Measurements from ENCODE around the gene TREML1. TPM values are rescaled to one million over a fixed set of nuclear protein-coding genes. Genes with fewer than 3 reads are reported as not detected.

Gene TREML1
- total RNA-seq, 4 donors from 2014 or later: not detected

DNA sequence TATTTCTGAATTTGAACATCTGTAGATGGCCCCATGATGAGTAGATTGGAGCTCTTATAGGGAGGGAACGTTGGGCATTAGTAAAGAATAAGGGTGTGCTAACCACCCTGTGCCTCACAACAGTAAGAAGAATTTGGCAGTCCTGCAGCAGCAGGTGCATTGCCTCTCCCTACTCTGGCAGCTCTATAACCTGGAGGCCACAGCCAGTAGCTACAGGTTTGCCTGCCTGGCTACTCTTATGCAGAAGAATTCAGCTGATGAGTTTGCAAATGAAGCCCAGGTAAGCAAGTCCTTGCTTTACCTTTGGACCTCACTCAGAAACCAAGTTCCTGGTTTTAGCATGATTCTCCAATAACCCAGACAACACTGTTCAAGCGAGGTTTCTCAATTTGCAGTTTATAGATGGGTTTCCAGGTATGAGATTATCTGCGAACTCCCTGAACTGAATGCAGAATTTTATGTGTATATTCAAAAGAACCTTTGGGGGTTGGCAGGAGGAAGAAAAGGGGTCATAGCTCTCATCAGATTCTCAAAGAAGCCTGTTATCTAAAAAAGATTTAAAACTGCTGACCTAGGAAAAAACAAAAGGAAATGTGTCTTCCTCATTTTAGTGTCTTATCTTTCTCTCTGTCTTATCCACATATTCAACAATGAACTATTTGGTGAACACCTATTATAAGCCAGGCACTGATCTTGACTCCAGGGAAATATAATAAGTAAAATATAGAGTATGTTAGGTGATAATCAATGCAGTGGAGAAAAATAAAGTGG, 18.9 kb downstream of the TREML1 start:
- H3K27ac ChIP-seq: no peak overlapping the region
- no peaks in the 10 kb centered on the region for H3K27me3 ChIP-seq
- H3K9me3 ChIP-seq: no peaks in the 10 kb centered on the region
- H3K4me1 ChIP-seq: no peaks in the 10 kb centered on the region
- ATAC-seq: no peak
- peaks cover 0 to 31% of the 10 kb centered on the region in 2 donors for H3K36me3 ChIP-seq
- TF ChIP-seq, protein P1, sequence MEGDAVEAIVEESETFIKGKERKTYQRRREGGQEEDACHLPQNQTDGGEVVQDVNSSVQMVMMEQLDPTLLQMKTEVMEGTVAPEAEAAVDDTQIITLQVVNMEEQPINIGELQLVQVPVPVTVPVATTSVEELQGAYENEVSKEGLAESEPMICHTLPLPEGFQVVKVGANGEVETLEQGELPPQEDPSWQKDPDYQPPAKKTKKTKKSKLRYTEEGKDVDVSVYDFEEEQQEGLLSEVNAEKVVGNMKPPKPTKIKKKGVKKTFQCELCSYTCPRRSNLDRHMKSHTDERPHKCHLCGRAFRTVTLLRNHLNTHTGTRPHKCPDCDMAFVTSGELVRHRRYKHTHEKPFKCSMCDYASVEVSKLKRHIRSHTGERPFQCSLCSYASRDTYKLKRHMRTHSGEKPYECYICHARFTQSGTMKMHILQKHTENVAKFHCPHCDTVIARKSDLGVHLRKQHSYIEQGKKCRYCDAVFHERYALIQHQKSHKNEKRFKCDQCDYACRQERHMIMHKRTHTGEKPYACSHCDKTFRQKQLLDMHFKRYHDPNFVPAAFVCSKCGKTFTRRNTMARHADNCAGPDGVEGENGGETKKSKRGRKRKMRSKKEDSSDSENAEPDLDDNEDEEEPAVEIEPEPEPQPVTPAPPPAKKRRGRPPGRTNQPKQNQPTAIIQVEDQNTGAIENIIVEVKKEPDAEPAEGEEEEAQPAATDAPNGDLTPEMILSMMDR (IDR thresholded peaks at IDR 0.05): no peak
- no peak for TF ChIP-seq EP300 (IDR thresholded peaks at IDR 0.05)
- no peak overlapping the region for H3K4me3 ChIP-seq
- 83 to 90% methylated on average over 3 of the region's 3 CpGs for WGBS, 2 donors (ENCODE audit: low coverage in 1 of 2)

DNA sequence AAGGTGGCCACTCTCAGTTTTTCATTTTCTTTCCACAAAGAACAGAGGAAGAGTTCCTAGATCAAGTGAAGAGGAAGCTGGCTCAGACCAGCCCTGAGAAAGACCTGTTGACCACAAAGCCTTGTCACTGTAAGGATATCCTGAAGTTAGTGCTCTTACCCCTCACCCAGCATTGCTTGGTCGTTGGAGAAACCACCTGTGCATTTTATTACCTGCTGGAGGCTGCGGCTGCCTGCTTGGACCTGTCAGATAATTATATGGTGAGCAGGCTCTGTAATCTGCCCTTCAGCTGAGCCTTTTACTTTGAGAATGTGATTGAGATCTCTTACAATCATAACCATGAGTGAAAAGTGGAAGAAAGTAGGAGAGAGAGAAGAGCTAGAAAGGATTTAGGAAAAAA, 21.9 kb downstream of the TREML1 start:
- Histone ChIP-seq H3K4me3 (no peak overlapping the region), H3K36me3 (peaks cover 0 to 23% of the 10 kb centered on the region in 2 donors), H3K4me1 (no peaks in the 10 kb centered on the region), H3K27me3 (no peaks in the 10 kb centered on the region), H3K9me3 (no peaks in the 10 kb centered on the region), H3K27ac (no peak overlapping the region)
- no peak for ATAC-seq
- WGBS, 2 donors (ENCODE audit: low coverage in 1 of 2): 57 to 63% methylated on average over 1 of the region's 2 CpGs
- no peak for TF ChIP-seq POLR2A (IDR thresholded peaks at IDR 0.05)
- TF ChIP-seq POLR2AphosphoS5 (IDR thresholded peaks at IDR 0.05): no peak
- TF ChIP-seq EP300 (IDR thresholded peaks at IDR 0.05): no peak
- TF ChIP-seq, protein P1 (IDR thresholded peaks at IDR 0.05): no peak

DNA sequence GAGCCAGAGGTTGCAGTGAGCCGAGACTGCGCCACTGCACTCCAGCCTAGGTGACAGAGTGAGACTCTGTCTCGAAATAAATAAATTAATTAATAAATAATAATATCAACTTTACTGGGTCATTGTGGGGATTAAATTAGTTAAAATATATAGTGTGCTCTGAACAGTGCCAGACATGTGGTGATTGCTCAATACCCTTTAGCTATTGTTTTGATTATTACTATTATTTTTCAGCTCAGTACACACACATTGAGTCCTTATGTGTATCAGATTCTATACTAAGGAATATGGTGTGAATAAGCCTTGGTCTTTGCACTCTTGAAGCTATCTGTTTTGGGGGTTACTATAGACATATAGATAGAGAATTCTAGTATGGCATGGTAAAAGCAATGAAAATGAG, 28.9 kb downstream of the TREML1 start:
- ATAC-seq: no peak
- 90 to 96% methylated on average over 3 of the region's 3 CpGs for WGBS, 2 donors (ENCODE audit: low coverage in 1 of 2)
- TF ChIP-seq, protein P1 (IDR thresholded peaks at IDR 0.05): no peak
- no peak for TF ChIP-seq EP300 (IDR thresholded peaks at IDR 0.05)
- no peak for TF ChIP-seq POLR2A (IDR thresholded peaks at IDR 0.05)
- no peak for TF ChIP-seq POLR2AphosphoS5 (IDR thresholded peaks at IDR 0.05)
- H3K4me3 ChIP-seq: no peak overlapping the region
- peaks cover 0 to 15% of the 10 kb centered on the region in 2 donors for H3K36me3 ChIP-seq
- H3K4me1 ChIP-seq: no peaks in the 10 kb centered on the region
- H3K27me3 ChIP-seq: no peaks in the 10 kb centered on the region
- H3K27ac ChIP-seq: no peak overlapping the region
- H3K9me3 ChIP-seq: no peaks in the 10 kb centered on the region

DNA sequence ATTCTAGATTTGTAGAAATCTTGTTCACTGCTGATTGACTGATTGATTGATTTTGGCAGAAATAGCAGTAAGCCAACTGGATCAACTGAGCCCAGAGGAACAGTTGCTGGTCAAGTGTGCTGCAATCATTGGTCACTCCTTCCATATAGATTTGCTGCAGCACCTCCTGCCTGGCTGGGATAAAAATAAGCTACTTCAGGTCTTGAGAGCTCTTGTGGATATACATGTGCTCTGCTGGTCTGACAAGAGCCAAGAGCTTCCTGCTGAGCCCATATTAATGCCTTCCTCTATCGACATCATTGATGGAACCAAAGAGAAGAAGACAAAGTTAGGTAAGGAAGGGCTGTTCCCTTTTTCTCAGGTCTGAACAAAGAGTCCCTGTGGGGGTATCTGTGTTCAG, 31.2 kb downstream of the TREML1 start:
- Histone ChIP-seq H3K4me3 (no peak overlapping the region), H3K9me3 (no peaks in the 10 kb centered on the region), H3K27me3 (no peaks in the 10 kb centered on the region), H3K4me1 (no peaks in the 10 kb centered on the region), H3K27ac (no peak overlapping the region), H3K36me3 (peaks cover 0 to 15% of the 10 kb centered on the region in 2 donors)
- TF ChIP-seq, protein P1 (IDR thresholded peaks at IDR 0.05): no peak
- WGBS, 2 donors (ENCODE audit: low coverage in 1 of 2): 88 to 100% methylated on average over 1 of the region's 1 CpG
- ATAC-seq: no peak

DNA sequence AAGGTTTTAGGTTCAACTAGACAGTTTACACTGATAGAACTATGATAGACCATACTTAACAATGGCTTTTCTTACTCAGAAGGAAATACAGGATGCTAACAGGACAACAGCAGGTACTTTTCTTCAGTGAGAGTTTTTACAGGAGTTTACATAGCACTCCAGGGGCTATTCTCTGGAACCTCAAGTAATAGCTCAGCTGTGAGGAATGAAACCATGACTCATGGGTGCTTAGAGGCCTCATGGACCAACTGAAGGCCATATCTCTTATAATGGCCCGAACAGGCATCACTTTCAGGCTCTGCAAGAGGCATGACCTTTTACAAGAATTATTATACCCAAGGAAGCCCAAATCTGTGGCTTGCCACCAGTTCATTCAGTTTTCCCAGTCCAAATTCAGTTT, 31.8 kb downstream of the TREML1 start:
- H3K4me1 ChIP-seq: no peaks in the 10 kb centered on the region
- H3K27me3 ChIP-seq: no peaks in the 10 kb centered on the region
- WGBS, 2 donors (ENCODE audit: low coverage in 1 of 2): 100% methylated on average over 1 of the region's 1 CpG; no CpG with 5 or more reads in 1 of the 2 donors
- H3K9me3 ChIP-seq: no peaks in the 10 kb centered on the region
- TF ChIP-seq EP300 (IDR thresholded peaks at IDR 0.05) (no peak), POLR2A (IDR thresholded peaks at IDR 0.05) (no peak), POLR2AphosphoS5 (IDR thresholded peaks at IDR 0.05) (no peak)
- TF ChIP-seq, protein P1 (IDR thresholded peaks at IDR 0.05): no peak
- ATAC-seq: no peak
- H3K36me3 ChIP-seq: peaks cover 0 to 15% of the 10 kb centered on the region in 2 donors
- no peak overlapping the region for H3K27ac ChIP-seq
- no peak overlapping the region for H3K4me3 ChIP-seq
